NK-92 (cell line): ENCODE results near the gene URB1.
"Not testable (repeated sequence)": the region's sequence is repeated elsewhere in the genome, so short reads cannot be mapped to it uniquely, and the experiment has no call there.

Experiments
- DNase-seq: peaks from one replicate; lab custom pipeline; 2025; ENCODE audit not compliant: unreplicated experiment; lab: John Stamatoyannopoulos, UW

URB1 gene

DNA sequence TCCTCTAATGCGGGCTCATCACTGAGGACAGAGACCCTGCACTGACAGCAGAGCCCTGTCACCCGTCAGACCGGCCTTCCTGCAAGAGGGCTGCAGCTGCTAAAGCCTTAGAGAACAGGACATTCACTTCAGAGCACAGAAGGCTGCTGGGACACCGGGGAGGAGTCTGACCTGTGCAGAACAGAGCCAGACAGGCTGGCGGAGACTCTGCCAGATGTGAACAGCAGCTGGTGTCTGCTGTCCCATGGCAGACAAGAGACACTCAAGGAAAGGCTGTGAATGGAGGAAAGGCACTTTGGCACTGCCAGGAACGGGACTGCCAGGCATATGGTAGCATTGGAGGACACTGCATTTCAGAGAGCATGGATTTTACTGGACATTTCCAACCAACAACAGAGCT lies 72.8 kb downstream of the URB1 start:
- DNase-seq = no peak

GRCh38 chr21:32319012-32319411 lies 73.8 kb downstream of the URB1 start:
- DNase-seq = no peak

GRCh38 chr21:32317726-32318125 lies 75.1 kb downstream of the URB1 start:
- no peak for DNase-seq

DNA sequence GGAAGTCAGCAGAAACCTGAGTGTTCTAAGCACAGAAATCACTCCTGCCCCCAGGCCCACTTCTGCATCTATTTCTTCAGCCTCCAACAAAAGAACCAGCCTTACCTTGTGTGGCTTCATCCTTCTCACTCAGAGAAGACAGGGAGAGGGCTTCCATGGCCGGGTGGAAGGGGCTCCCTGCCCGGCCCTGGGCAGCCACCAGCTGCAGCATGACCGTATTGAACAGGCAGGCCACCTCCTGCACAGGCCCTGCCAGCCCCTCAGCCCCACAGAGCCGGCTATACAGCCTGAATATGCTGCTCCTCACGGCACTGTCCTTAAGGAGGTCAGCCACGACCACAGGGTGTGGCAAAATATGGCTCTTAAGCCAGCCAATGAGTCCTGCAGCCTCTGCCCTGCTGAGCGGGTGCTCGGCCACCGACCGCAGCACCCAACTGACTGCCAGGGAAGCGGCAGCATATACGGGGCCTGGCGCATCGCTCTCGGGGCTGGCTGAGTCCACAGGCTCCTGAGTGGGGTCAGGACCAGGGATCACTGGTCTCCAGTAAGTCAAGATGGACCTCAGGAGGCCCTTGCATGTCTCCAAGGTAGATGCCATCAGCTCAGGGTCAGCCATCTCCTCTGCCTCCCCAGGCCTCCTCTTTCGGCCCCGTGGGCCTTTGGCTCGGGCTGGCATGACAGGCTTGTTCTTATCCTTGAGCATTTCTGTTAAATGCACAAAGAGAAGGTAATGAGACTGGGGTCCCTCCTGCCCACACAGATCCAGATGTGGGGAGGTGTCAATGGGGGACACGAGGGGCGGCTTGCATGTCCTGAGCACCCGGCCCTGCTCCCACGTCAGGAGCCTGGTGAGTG lies 76.2 kb downstream of the URB1 start:
- no peak for DNase-seq

GRCh38 chr21:32315511-32316281 lies 77.1 kb downstream of the URB1 start:
- no peak for DNase-seq

GRCh38 chr21:32314806-32315205 lies 78.0 kb downstream of the URB1 start:
- no peak for DNase-seq

GRCh38 chr21:32312976-32313375 lies 79.8 kb downstream of the URB1 start:
- DNase-seq = no peak

DNA sequence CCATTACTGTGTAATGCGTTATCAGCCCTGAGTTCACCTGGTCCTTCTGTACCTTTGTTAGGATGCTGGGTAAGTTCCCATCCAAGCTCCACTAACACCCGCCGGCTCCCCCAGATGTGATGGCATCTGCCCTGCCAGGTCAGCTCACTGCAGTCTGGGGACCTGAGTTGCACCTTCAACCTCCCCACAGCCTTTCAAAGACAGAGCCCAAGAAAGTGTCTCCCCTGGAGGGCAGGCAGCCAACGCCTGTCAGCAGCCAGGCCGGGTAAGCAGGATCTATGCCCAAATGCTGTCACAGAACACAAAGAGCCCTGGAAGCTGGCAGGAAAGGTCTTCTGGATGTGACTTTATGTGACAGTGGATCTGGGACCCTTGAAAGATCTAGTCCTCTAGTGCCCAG lies 80.5 kb downstream of the URB1 start:
- no peak for DNase-seq

- no peak for DNase-seq
Measured at GRCh38 chr21:32311621-32312020, 81.2 kb downstream of the URB1 start.

DNA sequence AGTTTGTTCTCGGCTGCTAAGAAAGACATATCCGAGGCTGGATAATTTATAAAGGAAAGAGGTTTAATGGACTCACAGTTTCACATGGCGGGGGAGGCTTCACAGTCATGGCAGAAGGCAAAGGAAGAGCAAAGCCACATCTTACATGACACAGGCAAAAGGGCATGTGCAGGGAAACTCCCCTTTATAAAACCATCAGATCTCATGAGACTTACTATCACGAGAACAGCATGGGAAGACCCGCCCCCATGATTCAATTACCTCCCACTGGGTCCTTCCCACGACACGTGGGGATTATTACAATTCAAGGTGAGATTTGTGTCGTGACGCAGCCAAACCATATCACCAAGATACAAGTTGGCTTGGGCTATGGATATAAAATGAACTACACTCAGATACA lies 81.8 kb downstream of the URB1 start:
- DNase-seq = not testable (repeated sequence)

DNA sequence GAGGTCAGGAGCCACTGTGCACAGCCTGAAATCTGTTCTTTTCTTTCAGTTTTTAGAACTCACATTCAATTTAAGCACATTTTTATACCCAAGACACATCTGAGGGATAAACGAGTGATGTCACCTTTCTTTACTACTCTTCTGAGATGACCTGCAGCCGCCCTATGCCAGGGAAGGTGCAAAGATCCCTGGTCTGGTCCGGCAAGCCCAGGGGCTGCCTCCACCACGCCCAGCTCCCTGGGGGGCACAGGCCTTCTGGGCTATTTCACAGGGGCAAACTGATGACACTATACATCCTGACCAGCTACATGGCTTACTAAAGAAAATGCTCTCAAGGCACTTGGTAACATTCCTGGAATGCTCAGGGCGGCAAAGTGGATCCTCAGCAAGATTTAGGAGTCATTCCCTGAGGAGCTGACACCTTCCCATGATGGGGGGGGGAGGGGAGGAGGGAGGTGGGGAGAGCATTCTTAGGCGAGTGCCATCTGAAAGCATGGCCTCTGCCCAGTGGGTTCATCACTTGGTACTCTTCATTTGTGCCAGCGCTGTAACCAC lies 82.8 kb downstream of the URB1 start:
- DNase-seq = no peak

DNA sequence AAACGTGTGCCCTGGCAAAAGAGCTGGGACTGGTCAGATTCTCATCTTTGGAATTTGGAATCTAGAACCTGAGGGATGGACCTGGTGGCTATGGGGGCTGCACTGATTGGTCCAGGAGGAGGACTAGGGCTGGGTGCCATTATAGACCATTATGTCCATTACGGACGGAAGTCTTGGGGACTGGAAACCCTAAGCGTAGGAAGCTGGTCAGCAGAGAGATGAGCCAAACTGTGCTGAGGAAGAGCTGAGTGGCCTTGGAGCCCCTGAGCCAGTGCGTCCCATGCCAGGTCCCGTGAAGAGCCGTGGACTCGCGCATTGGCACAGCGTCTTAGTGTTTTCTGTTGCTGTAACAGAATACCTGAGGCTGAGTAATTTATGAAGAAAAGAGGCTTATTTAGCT lies 84.1 kb downstream of the URB1 start:
- DNase-seq = no peak

GRCh38 chr21:32307706-32308105 lies 85.1 kb downstream of the URB1 start:
- DNase-seq = no peak

DNA sequence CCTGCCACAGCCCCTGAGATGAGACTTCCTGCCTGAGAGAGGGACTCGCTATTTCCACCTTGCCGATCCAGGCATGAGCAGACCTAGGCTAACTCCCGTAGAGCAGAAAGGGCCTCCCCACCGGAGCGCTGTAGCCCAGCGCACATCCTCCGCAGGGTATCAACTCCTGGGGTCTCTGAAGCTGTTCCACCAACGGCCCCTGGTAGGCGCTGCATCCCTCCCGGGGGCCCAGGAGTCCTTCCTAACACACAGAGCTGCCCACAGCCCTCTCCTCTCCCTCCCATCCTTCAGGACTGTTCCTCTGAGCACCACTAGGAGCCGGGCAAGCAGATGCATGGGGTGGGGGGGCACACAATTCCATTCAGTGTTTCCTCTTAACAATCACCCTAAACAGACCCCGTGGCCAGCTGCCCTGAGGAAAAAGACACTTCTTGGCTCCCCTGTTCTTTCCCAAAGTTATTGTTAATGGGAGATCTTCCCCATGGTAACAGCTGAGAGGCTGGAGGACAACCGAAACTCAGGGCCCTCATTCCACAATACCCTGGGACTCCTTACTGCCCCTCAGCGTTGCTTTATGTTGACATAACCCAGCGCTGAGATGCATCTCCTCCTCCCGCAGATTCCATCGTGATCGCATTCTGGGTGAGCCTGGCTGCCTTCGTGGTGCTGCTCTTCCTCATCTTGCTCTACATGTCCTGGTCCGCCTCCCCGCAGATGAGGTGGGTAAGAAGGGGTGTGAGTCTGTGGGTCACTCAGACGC lies 86.6 kb downstream of the URB1 start:
- DNase-seq = no peak

DNA sequence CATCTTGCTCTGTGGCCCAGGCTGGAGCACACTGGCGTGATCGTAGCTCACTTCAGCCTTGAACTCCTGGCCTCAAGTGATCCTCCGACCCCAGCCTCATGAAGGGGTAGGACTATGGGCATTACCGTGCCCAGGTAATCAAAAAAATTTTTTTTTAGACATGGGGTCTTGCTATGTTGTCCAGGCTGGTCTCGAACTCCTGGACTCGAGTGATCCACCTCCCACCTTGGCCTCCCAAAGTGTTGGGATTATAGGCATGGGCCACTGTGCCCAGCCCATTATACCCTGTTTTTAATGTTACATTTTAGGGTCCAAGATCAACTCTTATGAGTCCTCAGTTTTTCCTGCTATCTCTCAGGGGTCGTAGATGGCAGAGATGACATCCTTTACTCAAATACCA lies 87.8 kb downstream of the URB1 start:
- DNase-seq = no peak

- DNase-seq = no peak
Measured at GRCh38 chr21:32303385-32303784, 89.4 kb downstream of the URB1 start.

- DNase-seq = no peak
Measured at GRCh38 chr21:32302560-32302959, 90.3 kb downstream of the URB1 start.

DNA sequence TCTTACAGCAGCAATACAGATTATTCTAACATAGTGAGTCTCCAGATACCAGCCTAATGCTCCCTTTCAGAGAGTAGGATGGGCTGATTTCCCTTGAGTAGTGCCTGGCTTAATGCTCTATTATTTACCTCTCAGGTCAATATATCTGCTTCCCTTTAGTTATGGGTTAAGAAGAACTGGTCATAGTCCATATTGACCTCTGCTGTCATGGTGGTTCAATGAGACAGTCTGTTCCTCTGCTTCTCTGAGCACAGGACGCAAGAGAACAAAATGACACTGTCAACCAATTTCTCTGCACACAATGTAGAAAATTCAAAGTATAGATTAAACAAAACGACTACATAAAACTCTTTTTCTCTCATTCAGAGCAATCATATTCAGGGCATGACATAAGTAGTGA lies 91.2 kb downstream of the URB1 start:
- no peak for DNase-seq

DNA sequence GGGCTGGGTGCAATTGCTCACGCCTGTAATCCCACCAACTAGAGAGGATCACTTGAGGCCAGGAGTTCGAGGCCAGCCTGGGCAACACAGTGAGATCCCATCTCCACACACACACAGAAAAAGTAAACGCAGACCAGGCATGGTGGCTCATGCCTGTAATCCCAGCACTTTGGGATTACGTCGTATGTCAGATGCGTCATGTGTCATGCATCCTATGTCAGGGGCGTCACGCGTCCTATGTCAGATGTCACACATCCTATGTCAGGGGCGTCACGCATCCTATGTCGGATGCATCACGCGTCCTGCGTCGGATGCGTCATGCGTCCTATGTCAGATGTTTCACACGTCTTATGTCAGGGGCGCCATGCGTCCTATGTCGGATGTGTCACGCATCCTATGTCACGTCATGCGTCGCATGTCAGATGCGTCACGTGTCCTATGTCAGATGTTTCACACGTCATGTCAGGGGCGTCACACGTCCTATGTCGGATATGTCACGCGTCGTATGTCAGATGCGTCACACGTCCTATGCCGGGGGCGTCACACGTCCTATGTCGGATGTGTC lies 92.6 kb downstream of the URB1 start:
- no peak for DNase-seq

GRCh38 chr21:32299695-32300094 lies 93.1 kb downstream of the URB1 start:
- DNase-seq = no peak

GRCh38 chr21:32298658-32299081 lies 94.1 kb downstream of the URB1 start, which contains the start of gene MRAP:
MRAP (plus strand) TSS chr21:32298855; CDS start chr21:32298972, 117 bp downstream.
- DNase-seq = no peak
